H9 (cell line): Measurements from ENCODE around the gene ARL11. TPM values are rescaled to one million over a fixed set of nuclear protein-coding genes. Genes with fewer than 3 reads are reported as not detected.

Source experiments
- DNase-seq: peaks from one replicate; pipeline ENCODE4 v3.0.0-alpha.2; 2017
- H2AFZ ChIP-seq: one replicate; pipeline ENCODE4 v1.6.1; 2013; ENCODE audit warnings: mild to moderate bottlenecking, low read length, control low read depth, moderate library complexity
- H2AK5ac ChIP-seq: 2 replicates; pipeline ENCODE4 v1.6.1; 2013; ENCODE audit warnings: low read length, control low read depth, mixed read lengths; ENCODE audit not compliant: insufficient read length
- H2BK120ac ChIP-seq: one replicate; pipeline ENCODE4 v1.6.1; 2013; ENCODE audit warnings: low read depth, mild to moderate bottlenecking, low read length, control low read depth, inconsistent platforms; ENCODE audit not compliant: poor library complexity, severe bottlenecking
- H2BK12ac ChIP-seq: 2 replicates; pipeline ENCODE4 v1.6.1; 2013; ENCODE audit warnings: low read length, control low read depth, mixed read lengths, low read depth; ENCODE audit not compliant: insufficient read length
- H2BK15ac ChIP-seq: 2 replicates; pipeline ENCODE4 v1.6.1; 2013; ENCODE audit warnings: low read depth, low read length, control low read depth
- H2BK20ac ChIP-seq: one replicate; pipeline ENCODE4 v1.6.1; 2013; ENCODE audit warnings: low read depth, mild to moderate bottlenecking, low read length, control low read depth, inconsistent platforms; ENCODE audit not compliant: poor library complexity, severe bottlenecking
- H2BK5ac ChIP-seq: 2 replicates; pipeline ENCODE4 v1.6.1; 2013; ENCODE audit warnings: low read length, control low read depth, mixed read lengths; ENCODE audit not compliant: insufficient read length
- H3K14ac ChIP-seq: 2 replicates; pipeline ENCODE4 v1.6.1; 2013; ENCODE audit warnings: low read length, control low read depth; ENCODE audit not compliant: insufficient read depth
- H3K18ac ChIP-seq: 2 replicates; pipeline ENCODE4 v1.6.1; 2013; ENCODE audit warnings: low read depth, mild to moderate bottlenecking, mixed read lengths, low read length, control low read depth; ENCODE audit not compliant: insufficient read length
- H3K23ac ChIP-seq: 2 replicates; pipeline ENCODE4 v1.6.1; 2013; ENCODE audit warnings: low read length, control low read depth, mixed read lengths, low read depth; ENCODE audit not compliant: insufficient read length
- H3K23me2 ChIP-seq: 2 replicates; pipeline ENCODE4 v1.6.1; 2013; ENCODE audit warnings: low read depth, mild to moderate bottlenecking, mixed read lengths, low read length, control low read depth; ENCODE audit not compliant: insufficient read length, poor library complexity, severe bottlenecking
- H3K27ac ChIP-seq: 2 replicates; pipeline ENCODE4 v1.5.1; 2013; ENCODE audit warnings: low read length, control low read depth, mixed read lengths, low read depth; ENCODE audit not compliant: insufficient read length
- H3K27me3 ChIP-seq: 2 replicates; pipeline ENCODE4 v1.6.1; 2013; ENCODE audit warnings: low read length, control low read depth, inconsistent platforms; ENCODE audit not compliant: insufficient read depth
- H3K4ac ChIP-seq: 2 replicates; pipeline ENCODE4 v1.6.1; 2013; ENCODE audit warnings: low read depth, mild to moderate bottlenecking, control low read depth, inconsistent platforms, low read length, moderate library complexity
- H3K4me1 ChIP-seq: 2 replicates; pipeline ENCODE4 v1.6.1; 2013; ENCODE audit warnings: low read length, control low read depth, inconsistent platforms; ENCODE audit not compliant: insufficient read depth
- H3K4me2 ChIP-seq: 2 replicates; pipeline ENCODE4 v1.6.1; 2013; ENCODE audit warnings: low read length, control low read depth, mixed read lengths; ENCODE audit not compliant: insufficient read length, insufficient read depth
- H3K56ac ChIP-seq: 2 replicates; pipeline ENCODE4 v1.6.1; 2013; ENCODE audit warnings: low read depth, mild to moderate bottlenecking, mixed read lengths, low read length, control low read depth; ENCODE audit not compliant: insufficient read length
- H3K79me1 ChIP-seq: 2 replicates; pipeline ENCODE4 v1.6.1; 2013; ENCODE audit warnings: low read depth, mild to moderate bottlenecking, moderate library complexity, low read length, control low read depth, inconsistent platforms; ENCODE audit not compliant: insufficient read depth, poor library complexity, severe bottlenecking
- H3K79me2 ChIP-seq: 2 replicates; pipeline ENCODE4 v1.6.1; 2013; ENCODE audit warnings: low read length, control low read depth, inconsistent platforms; ENCODE audit not compliant: insufficient read depth
- H3K9ac ChIP-seq: 2 replicates; pipeline ENCODE4 v1.6.1; 2013; ENCODE audit warnings: low read length, control low read depth, mixed read lengths; ENCODE audit not compliant: insufficient read length; ENCODE audit errors: extremely low read depth
- H3K9me3 ChIP-seq: one replicate; pipeline ENCODE4 v1.6.1; 2013; ENCODE audit warnings: low read depth, low read length, inconsistent platforms; ENCODE audit not compliant: control insufficient read depth
- H3T11ph ChIP-seq: one replicate; pipeline ENCODE4 v1.6.1; 2013; ENCODE audit warnings: mild to moderate bottlenecking, low read length, control low read depth, inconsistent platforms
- H4K20me1 ChIP-seq: one replicate; pipeline ENCODE4 v1.6.1; 2013; ENCODE audit not compliant: control insufficient read depth, insufficient read length, insufficient read depth
- H4K5ac ChIP-seq: 2 replicates; pipeline ENCODE4 v1.6.1; 2013; ENCODE audit warnings: low read depth, mild to moderate bottlenecking, mixed read lengths, low read length, control low read depth; ENCODE audit not compliant: insufficient read length
- H4K8ac ChIP-seq: replicated peaks from 2 replicates; pipeline ENCODE4 v1.6.1; 2013; ENCODE audit warnings: low read length, control low read depth, mixed read lengths, low read depth; ENCODE audit not compliant: insufficient read length
- H4K91ac ChIP-seq: 2 replicates; pipeline ENCODE4 v1.6.1; 2013; ENCODE audit warnings: low read depth, mild to moderate bottlenecking, moderate library complexity, mixed read lengths, low read length, control low read depth; ENCODE audit not compliant: insufficient read length
- H3K27ac Mint-ChIP-seq, 3 experiments: 2 replicates in 2 of 3; 3 replicates in 1 of 3; pipeline ENCODE4 v1.8.0; 2020 to 2021; ENCODE audit warnings: mixed read lengths in 3 of 3, mild to moderate bottlenecking in 1 of 3, moderate library complexity in 1 of 3
- H3K27me3 Mint-ChIP-seq: 2 replicates; pipeline ENCODE4 v1.8.0; 2021; ENCODE audit warnings: low read depth, mild to moderate bottlenecking, moderate library complexity, mixed read lengths
- H3K36me3 Mint-ChIP-seq, 3 experiments: 2 replicates in 2 of 3; 3 replicates in 1 of 3; pipeline ENCODE4 v1.8.0; 2020 to 2021; ENCODE audit warnings: low read depth in 3 of 3, mixed read lengths in 3 of 3; ENCODE audit not compliant: insufficient read depth in 1 of 3
- H3K4me1 Mint-ChIP-seq, 2 experiments: 2 replicates each; pipeline ENCODE4 v1.8.0; 2020; ENCODE audit warnings: mixed read lengths in 2 of 2
- H3K4me3 Mint-ChIP-seq, 2 experiments: 2 replicates in 1 of 2; 3 replicates in 1 of 2; pipeline ENCODE4 v1.8.0; 2020 to 2021; ENCODE audit warnings: mild to moderate bottlenecking in 2 of 2, mixed read lengths in 2 of 2, moderate library complexity in 1 of 2
- H3K9me3 Mint-ChIP-seq, 2 experiments: 2 replicates in 1 of 2; 3 replicates in 1 of 2; pipeline ENCODE4 v1.8.0; 2020; ENCODE audit warnings: mild to moderate bottlenecking in 2 of 2, mixed read lengths in 2 of 2, moderate library complexity in 1 of 2
- CTCF ChIP-seq: fragments of 200-600 bp; sonication (generic); conservative IDR thresholded peaks from 3 replicates; pipeline ENCODE4 v1.8.0; 2021; ENCODE audit warnings: antibody characterized with exemption, mild to moderate bottlenecking
- WGBS: extraction: QIAGEN DNeasy Blood & Tissue Kit; methylation state at CpG from one replicate; pipeline ENCODE4 v1.1.7; 2013; ENCODE audit warnings: missing lambda C conversion rate, low lambda C conversion rate, mixed read lengths; ENCODE audit not compliant: insufficient read length; ENCODE audit errors: extremely low coverage; 5-methylcytosine and 5-hydroxymethylcytosine counted together
- total RNA-seq: library from RNA; stranded (reverse); gene quantifications from 2 replicates; pipeline ENCODE4 v1.2.1, GENCODE V29; 2021

ARL11 gene
- total RNA-seq, 1 experiment from 2014 or later: 0.42 TPM

DNA sequence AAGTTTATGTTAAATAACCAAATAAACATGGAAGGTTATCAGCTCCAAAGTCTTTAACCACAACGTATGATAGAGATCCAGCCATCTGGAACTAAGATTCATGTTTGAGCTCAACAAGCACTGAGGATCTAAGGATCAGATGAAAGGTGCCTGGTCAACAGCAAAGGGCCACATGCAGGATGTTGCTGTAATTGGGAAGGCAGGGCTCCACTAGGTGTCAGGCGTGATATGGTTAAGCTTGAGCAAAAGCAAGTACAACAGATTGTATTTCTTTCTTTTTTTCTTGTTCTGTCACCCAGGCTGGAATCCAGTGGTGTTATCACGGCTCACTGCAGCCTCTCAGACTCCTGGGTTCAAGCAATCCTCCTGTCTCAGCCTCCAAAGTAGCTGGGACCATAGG lies 50.9 kb downstream of the ARL11 start:
- Histone ChIP-seq H3K27me3 (no peaks in the 10 kb centered on the region), H3K56ac (no peak overlapping the region), H4K8ac (no peak overlapping the region), H2AK5ac (no peak overlapping the region), H3K79me2 (peaks cover 4% of the 10 kb centered on the region; the same call in 1 of the 2 replicates), H3K4me1 (no peaks in the 10 kb centered on the region), H3T11ph (no peak overlapping the region), H3K23me2 (no peaks in the 10 kb centered on the region), H3K9ac (no peak overlapping the region), H3K4ac (no peak overlapping the region), H3K4me2 (no peak overlapping the region), H3K79me1 (no peaks in the 10 kb centered on the region), H2BK12ac (no peak overlapping the region), H3K14ac (no peak overlapping the region), H2BK120ac (no peak overlapping the region), H3K9me3 (peaks cover 6% of the 10 kb centered on the region), H3K18ac (no peak overlapping the region), H2BK5ac (no peak overlapping the region), H2BK20ac (no peak overlapping the region), H4K91ac (no peak overlapping the region), H2AFZ (no peak overlapping the region), H3K23ac (no peak overlapping the region), H2BK15ac (no peak overlapping the region), H4K20me1 (no peaks in the 10 kb centered on the region), H3K27ac (no peak overlapping the region), H4K5ac (no peak overlapping the region)
- no peak for DNase-seq
- peaks cover 47 to 56% (median 49%) of the 10 kb centered on the region in 3 experiments for H3K36me3 Mint-ChIP-seq
- H3K9me3 Mint-ChIP-seq: peaks cover 21 to 23% of the 10 kb centered on the region in 2 experiments
- no peak overlapping the region for H3K4me3 Mint-ChIP-seq
- H3K27me3 Mint-ChIP-seq: no peaks in the 10 kb centered on the region
- no peak for TF ChIP-seq CTCF
- WGBS: no CpG with 5 or more reads among the region's 3 CpGs
- H3K4me1 Mint-ChIP-seq: no peaks in the 10 kb centered on the region
- H3K27ac Mint-ChIP-seq: no peak overlapping the region
